Activated CD4-positive, alpha-beta memory T cell treated with anti-CD3 and anti-CD28 coated beads, Interleukin-2, amount 10 ng/mL, durations not matched to agents 7 days and 5 days (primary cell): Measurements from ENCODE around the gene PTH1R. TPM values are rescaled to one million over a fixed set of nuclear protein-coding genes. Genes with fewer than 3 reads are reported as not detected.
"Not testable (repeated sequence)": the region's sequence is repeated elsewhere in the genome, so short reads cannot be mapped to it uniquely, and the experiment has no call there.

Experiments used
- CTCF ChIA-PET: fragments of 350-600 bp; sonication (Branson Sonifier 250); formaldehyde crosslinking; loops from one replicate; lab custom pipeline; 2021; ENCODE audit warnings: antibody characterized with exemption, inconsistent platforms; lab: Charles Lee
- POLR2A ChIA-PET: fragments of 350-600 bp; sonication (Branson Sonifier 250); formaldehyde crosslinking; loops from one replicate; lab custom pipeline; 2021; ENCODE audit warnings: antibody characterized with exemption; lab: Charles Lee
- DNase-seq: peaks from one replicate; pipeline ENCODE4 v3.0.0-alpha.2; 2020
- H3K27ac Mint-ChIP-seq: one replicate; pipeline ENCODE4 v1.8.0; 2021; ENCODE audit warnings: mild to moderate bottlenecking, mixed read lengths
- H3K27me3 Mint-ChIP-seq: one replicate; pipeline ENCODE4 v1.8.0; 2021; ENCODE audit warnings: mixed read lengths
- H3K36me3 Mint-ChIP-seq: one replicate; pipeline ENCODE4 v1.8.0; 2021; ENCODE audit warnings: low read depth, mixed read lengths
- H3K4me1 Mint-ChIP-seq: one replicate; pipeline ENCODE4 v1.8.0; 2021; ENCODE audit warnings: mixed read lengths
- H3K4me3 Mint-ChIP-seq: one replicate; pipeline ENCODE4 v1.8.0; 2021; ENCODE audit warnings: mild to moderate bottlenecking, mixed read lengths
- H3K9me3 Mint-ChIP-seq: one replicate; pipeline ENCODE4 v1.8.0; 2021; ENCODE audit warnings: mixed read lengths
- total RNA-seq, 2 experiments: library from RNA; stranded (reverse); gene quantifications; one replicate each; pipeline ENCODE4 v1.2.3, GENCODE V29; 2021

The PTH1R gene
- total RNA-seq, 2 experiments from 2014 or later: not detected

- Mint-ChIP-seq H3K9me3 (no peaks in the 10 kb centered on the region), H3K4me1 (peaks cover 23% of the 10 kb centered on the region), H3K27ac (no peak overlapping the region), H3K4me3 (no peak overlapping the region), H3K27me3 (no peaks in the 10 kb centered on the region), H3K36me3 (peaks cover 2% of the 10 kb centered on the region)
- ChIA-PET CTCF (interaction anchor here (0.7 to 1.9 kb wide), 18 partner anchors 8 to 414 kb away, joined by 3 to 8 read pairs (median 4); partner anchors contain the start of gene NBEAL2), POLR2A (interaction anchor here (0.9 to 1.2 kb wide), 4 partner anchors 10 to 253 kb away, joined by 4 read pairs; partner anchors contain the start of gene SETD2)
- no peak for DNase-seq
Measured at GRCh38 chr3:46910166-46910760, 32.7 kb downstream of the PTH1R start.

- H3K27ac Mint-ChIP-seq, H3K36me3 Mint-ChIP-seq, DNase-seq, H3K4me3 Mint-ChIP-seq, CTCF ChIA-PET, H3K27me3 Mint-ChIP-seq, H3K9me3 Mint-ChIP-seq: not testable (repeated sequence)
- peaks cover 27% of the 10 kb centered on the region for H3K4me1 Mint-ChIP-seq
- POLR2A ChIA-PET: interaction anchor here (0.6 kb wide), 1 partner anchor 111 kb away, joined by 3 read pairs; no protein-coding TSS in a partner anchor
Measured at GRCh38 chr3:46910914-46911313, 33.4 kb downstream of the PTH1R start.

- POLR2A ChIA-PET: interaction anchor here (1.1 to 1.5 kb wide), 2 partner anchors 15 to 94 kb away, joined by 4 to 5 read pairs; no protein-coding TSS in a partner anchor
- no peak for DNase-seq
- peaks cover 19% of the 10 kb centered on the region for H3K36me3 Mint-ChIP-seq
Measured at GRCh38 chr3:46912986-46913385, 35.5 kb downstream of the PTH1R start.

GRCh38 chr3:46913644-46914043 lies 36.1 kb downstream of the PTH1R start:
- Mint-ChIP-seq H3K4me3 (no peak overlapping the region), H3K36me3 (peaks cover 24% of the 10 kb centered on the region), H3K27ac (no peak overlapping the region), H3K9me3 (no peaks in the 10 kb centered on the region), H3K27me3 (no peaks in the 10 kb centered on the region), H3K4me1 (peaks cover 30% of the 10 kb centered on the region)
- POLR2A ChIA-PET: interaction anchor here (1.1 to 2.1 kb wide), 3 partner anchors 14 to 93 kb away, joined by 4 to 7 read pairs (median 5); partner anchors contain the start of gene NBEAL2
- CTCF ChIA-PET: interaction anchor here (0.8 to 1.1 kb wide), 3 partner anchors 10 to 54 kb away, joined by 3 to 5 read pairs (median 3); no protein-coding TSS in a partner anchor
- no peak for DNase-seq

More at GRCh38 chr3:46912986-46913385, 35.5 kb downstream of the PTH1R start:
- CTCF ChIA-PET: interaction anchor here (1.0 to 1.2 kb wide), 3 partner anchors 11 to 411 kb away, joined by 3 to 5 read pairs (median 3); no protein-coding TSS in a partner anchor
- Mint-ChIP-seq H3K9me3 (no peaks in the 10 kb centered on the region), H3K4me3 (no peak overlapping the region), H3K27ac (no peak overlapping the region), H3K27me3 (no peaks in the 10 kb centered on the region), H3K4me1 (peaks cover 30% of the 10 kb centered on the region)

- H3K4me3 Mint-ChIP-seq: no peak overlapping the region
- CTCF ChIA-PET: interaction anchor here (0.7 kb wide), 1 partner anchor 352 kb away, joined by 3 read pairs; no protein-coding TSS in a partner anchor
- POLR2A ChIA-PET: interaction anchor here (2.1 kb wide), 1 partner anchor 65 kb away, joined by 7 read pairs; the partner anchor contains the start of gene NBEAL2
Measured at GRCh38 chr3:46914849-46915248, 37.3 kb downstream of the PTH1R start.

GRCh38 chr3:46915297-46915822 lies 37.8 kb downstream of the PTH1R start:
- POLR2A ChIA-PET: interaction anchor here (2.1 kb wide), 1 partner anchor 64 kb away, joined by 7 read pairs; the partner anchor contains the start of gene NBEAL2
- H3K4me1 Mint-ChIP-seq: peaks cover 24% of the 10 kb centered on the region
- no peak overlapping the region for H3K27ac Mint-ChIP-seq
- CTCF ChIA-PET: interaction anchor here (0.7 kb wide), 1 partner anchor 352 kb away, joined by 3 read pairs; no protein-coding TSS in a partner anchor
- no peaks in the 10 kb centered on the region for H3K9me3 Mint-ChIP-seq
- no peak for DNase-seq
- peaks cover 38% of the 10 kb centered on the region for H3K36me3 Mint-ChIP-seq
- H3K27me3 Mint-ChIP-seq: no peaks in the 10 kb centered on the region
- H3K4me3 Mint-ChIP-seq: no peak overlapping the region

More at GRCh38 chr3:46914849-46915248, 37.3 kb downstream of the PTH1R start:
- no peak overlapping the region for H3K27ac Mint-ChIP-seq
- DNase-seq: no peak
- no peaks in the 10 kb centered on the region for H3K9me3 Mint-ChIP-seq
- peaks cover 24% of the 10 kb centered on the region for H3K4me1 Mint-ChIP-seq
- H3K27me3 Mint-ChIP-seq: no peaks in the 10 kb centered on the region
- H3K36me3 Mint-ChIP-seq: peaks cover 33% of the 10 kb centered on the region

GRCh38 chr3:46916278-46916677 lies 38.8 kb downstream of the PTH1R start:
- POLR2A ChIA-PET: no interaction called here
- Mint-ChIP-seq H3K4me3 (no peak overlapping the region), H3K4me1 (peaks cover 24% of the 10 kb centered on the region), H3K9me3 (no peaks in the 10 kb centered on the region), H3K36me3 (peaks cover 45% of the 10 kb centered on the region), H3K27ac (no peak overlapping the region), H3K27me3 (no peaks in the 10 kb centered on the region)
- DNase-seq: no peak
- CTCF ChIA-PET: no interaction called here

- ChIA-PET CTCF (no interaction called here), POLR2A (no interaction called here)
- Mint-ChIP-seq H3K27ac (no peak overlapping the region), H3K4me3 (no peak overlapping the region), H3K27me3 (no peaks in the 10 kb centered on the region), H3K36me3 (peaks cover 50% of the 10 kb centered on the region), H3K9me3 (no peaks in the 10 kb centered on the region), H3K4me1 (peaks cover 24% of the 10 kb centered on the region)
- DNase-seq: no peak
Measured at GRCh38 chr3:46916799-46917198, 39.3 kb downstream of the PTH1R start.

- Mint-ChIP-seq H3K4me1 (peaks cover 24% of the 10 kb centered on the region), H3K4me3 (no peak overlapping the region), H3K27ac (no peak overlapping the region), H3K27me3 (no peaks in the 10 kb centered on the region), H3K9me3 (no peaks in the 10 kb centered on the region), H3K36me3 (peaks cover 53% of the 10 kb centered on the region)
- ChIA-PET CTCF (no interaction called here), POLR2A (no interaction called here)
- DNase-seq: no peak
Measured at GRCh38 chr3:46917257-46917656, 39.7 kb downstream of the PTH1R start.

- ChIA-PET POLR2A (no interaction called here), CTCF (interaction anchor here (1.2 to 1.5 kb wide), 2 partner anchors 8 to 406 kb away, joined by 4 to 5 read pairs; no protein-coding TSS in a partner anchor)
- peaks cover 62% of the 10 kb centered on the region for H3K36me3 Mint-ChIP-seq
- no peaks in the 10 kb centered on the region for H3K27me3 Mint-ChIP-seq
- no peak overlapping the region for H3K27ac Mint-ChIP-seq
- no peak overlapping the region for H3K4me3 Mint-ChIP-seq
- no peak for DNase-seq
- H3K9me3 Mint-ChIP-seq: no peaks in the 10 kb centered on the region
- peaks cover 20% of the 10 kb centered on the region for H3K4me1 Mint-ChIP-seq
Measured at GRCh38 chr3:46918202-46918601, 40.7 kb downstream of the PTH1R start.

GRCh38 chr3:46918634-46919033 lies 41.1 kb downstream of the PTH1R start:
- DNase-seq: no peak

GRCh38 chr3:46921041-46921440 lies 43.5 kb downstream of the PTH1R start:
- no peak overlapping the region for H3K27ac Mint-ChIP-seq
- H3K4me3 Mint-ChIP-seq: no peak overlapping the region
- POLR2A ChIA-PET: interaction anchor here (0.9 kb wide), 1 partner anchor 77 kb away, joined by 3 read pairs; no protein-coding TSS in a partner anchor
- no peak for DNase-seq
- CTCF ChIA-PET: no interaction called here
- no peaks in the 10 kb centered on the region for H3K27me3 Mint-ChIP-seq
- H3K9me3 Mint-ChIP-seq: no peaks in the 10 kb centered on the region
- H3K36me3 Mint-ChIP-seq: peaks cover 77% of the 10 kb centered on the region
- H3K4me1 Mint-ChIP-seq: peaks cover 20% of the 10 kb centered on the region

More at GRCh38 chr3:46918634-46919033, 41.1 kb downstream of the PTH1R start:
- H3K36me3 Mint-ChIP-seq: peaks cover 66% of the 10 kb centered on the region
- H3K4me1 Mint-ChIP-seq: peaks cover 17% of the 10 kb centered on the region
- POLR2A ChIA-PET: no interaction called here
- H3K4me3 Mint-ChIP-seq: no peak overlapping the region
- no peaks in the 10 kb centered on the region for H3K9me3 Mint-ChIP-seq
- no peaks in the 10 kb centered on the region for H3K27me3 Mint-ChIP-seq
- no peak overlapping the region for H3K27ac Mint-ChIP-seq
- CTCF ChIA-PET: interaction anchor here (1.2 to 1.5 kb wide), 2 partner anchors 9 to 405 kb away, joined by 4 to 5 read pairs; no protein-coding TSS in a partner anchor

GRCh38 chr3:46921871-46922271 lies 44.4 kb downstream of the PTH1R start:
- peaks cover 74% of the 10 kb centered on the region for H3K36me3 Mint-ChIP-seq
- POLR2A ChIA-PET: interaction anchor here (0.9 to 2.2 kb wide), 2 partner anchors 66 to 77 kb away, joined by 3 to 7 read pairs; no protein-coding TSS in a partner anchor
- peaks cover 25% of the 10 kb centered on the region for H3K4me1 Mint-ChIP-seq
- CTCF ChIA-PET: no interaction called here
- H3K4me3 Mint-ChIP-seq: no peak overlapping the region
- H3K9me3 Mint-ChIP-seq: no peaks in the 10 kb centered on the region
- H3K27ac Mint-ChIP-seq: no peak overlapping the region
- no peaks in the 10 kb centered on the region for H3K27me3 Mint-ChIP-seq
- DNase-seq: no peak
